ENCODE measurements around the gene MORF4L1. TPM values are rescaled to one million over a fixed set of nuclear protein-coding genes. Genes with fewer than 3 reads are reported as not detected.

The MORF4L1 gene
- polyA plus RNA-seq, 1 donor from 2014 or later = 1,505 TPM

DNA sequence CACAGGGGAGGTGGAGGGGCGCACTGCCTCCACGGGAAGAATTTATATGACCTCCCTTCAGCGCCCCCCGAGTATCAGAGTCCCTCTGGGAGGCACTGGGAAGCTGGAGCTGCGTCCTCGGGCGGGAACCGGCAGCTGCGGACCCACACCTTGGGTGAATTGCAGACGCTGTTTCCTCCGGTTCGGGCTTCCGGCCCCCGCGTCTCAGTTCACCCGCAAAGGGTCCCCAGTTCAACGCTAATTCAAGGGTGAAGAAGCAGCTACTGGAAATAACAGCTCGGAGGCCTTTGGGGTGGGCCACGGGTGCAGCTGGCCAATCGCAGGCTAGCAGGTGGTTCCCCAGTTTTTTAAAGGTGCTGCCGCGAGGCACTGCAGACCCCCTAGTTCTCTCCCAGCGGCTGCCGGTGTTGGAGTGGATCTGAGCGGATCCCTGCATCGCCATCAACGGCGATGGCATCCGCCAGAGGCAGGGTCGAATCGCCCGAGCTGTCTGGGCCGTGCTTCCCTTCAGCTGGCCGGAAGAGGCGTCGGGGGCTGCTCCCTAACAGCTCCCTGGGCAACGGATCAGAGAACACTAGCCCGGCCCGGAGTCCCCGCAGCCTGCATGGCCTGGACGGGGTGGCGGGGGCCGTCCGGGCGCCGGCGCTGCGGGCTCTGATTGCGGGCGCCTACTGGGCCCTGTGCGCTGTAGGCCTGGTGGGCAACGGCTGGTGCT, 42.0 kb upstream of the MORF4L1 start:
- Histone ChIP-seq H3K4me3 (ENCODE audit: low read length) (no peak overlapping the region), H3K9me2 (ENCODE audit: insufficient read depth, low read length) (no peaks in the 10 kb centered on the region), H4K20me1 (ENCODE audit: insufficient read depth) (no peaks in the 10 kb centered on the region), H2AFZ (ENCODE audit: low read depth, low read length) (no peak overlapping the region), H3K36me3 (ENCODE audit: insufficient read depth, low read length) (no peaks in the 10 kb centered on the region), H3K27me3 (ENCODE audit: insufficient read depth, low read depth, low read length) (no peaks in the 10 kb centered on the region), H3F3A (ENCODE audit: insufficient read depth, low read length, poor library complexity, severe bottlenecking) (no peaks in the 10 kb centered on the region), H3K9me3 (ENCODE audit: low read length) (no peaks in the 10 kb centered on the region), H3K79me2 (replicated peaks; ENCODE audit: insufficient read depth, low read length) (no peaks in the 10 kb centered on the region), H3K9ac (ENCODE audit: low read length) (no peak overlapping the region), H3K27ac (ENCODE audit: low read length) (no peak overlapping the region), H3K4me2 (ENCODE audit: low read length) (no peak overlapping the region)
- TF ChIP-seq EZH2 (IDR thresholded peaks at IDR 0.05; ENCODE audit: borderline replicate concordance, insufficient read depth, low read length, poor library complexity, severe bottlenecking) (no peak), SMC3 (conservative IDR thresholded peaks at IDR 0.05; ENCODE audit: poor library complexity) (no peak), RAD21 (conservative IDR thresholded peaks at IDR 0.05) (no peak), CTCF (IDR thresholded peaks at IDR 0.05; ENCODE audit: poor library complexity, severe bottlenecking) (no peak), EP300 (conservative IDR thresholded peaks at IDR 0.05; ENCODE audit: poor library complexity, severe bottlenecking) (no peak), TAF1 (IDR thresholded peaks at IDR 0.05; ENCODE audit: low read depth) (no peak), MXI1 (conservative IDR thresholded peaks at IDR 0.05; ENCODE audit: poor library complexity, severe bottlenecking) (no peak), POLR2AphosphoS5 (IDR thresholded peaks at IDR 0.05) (no peak)
- TF ChIP-seq, protein P1, sequence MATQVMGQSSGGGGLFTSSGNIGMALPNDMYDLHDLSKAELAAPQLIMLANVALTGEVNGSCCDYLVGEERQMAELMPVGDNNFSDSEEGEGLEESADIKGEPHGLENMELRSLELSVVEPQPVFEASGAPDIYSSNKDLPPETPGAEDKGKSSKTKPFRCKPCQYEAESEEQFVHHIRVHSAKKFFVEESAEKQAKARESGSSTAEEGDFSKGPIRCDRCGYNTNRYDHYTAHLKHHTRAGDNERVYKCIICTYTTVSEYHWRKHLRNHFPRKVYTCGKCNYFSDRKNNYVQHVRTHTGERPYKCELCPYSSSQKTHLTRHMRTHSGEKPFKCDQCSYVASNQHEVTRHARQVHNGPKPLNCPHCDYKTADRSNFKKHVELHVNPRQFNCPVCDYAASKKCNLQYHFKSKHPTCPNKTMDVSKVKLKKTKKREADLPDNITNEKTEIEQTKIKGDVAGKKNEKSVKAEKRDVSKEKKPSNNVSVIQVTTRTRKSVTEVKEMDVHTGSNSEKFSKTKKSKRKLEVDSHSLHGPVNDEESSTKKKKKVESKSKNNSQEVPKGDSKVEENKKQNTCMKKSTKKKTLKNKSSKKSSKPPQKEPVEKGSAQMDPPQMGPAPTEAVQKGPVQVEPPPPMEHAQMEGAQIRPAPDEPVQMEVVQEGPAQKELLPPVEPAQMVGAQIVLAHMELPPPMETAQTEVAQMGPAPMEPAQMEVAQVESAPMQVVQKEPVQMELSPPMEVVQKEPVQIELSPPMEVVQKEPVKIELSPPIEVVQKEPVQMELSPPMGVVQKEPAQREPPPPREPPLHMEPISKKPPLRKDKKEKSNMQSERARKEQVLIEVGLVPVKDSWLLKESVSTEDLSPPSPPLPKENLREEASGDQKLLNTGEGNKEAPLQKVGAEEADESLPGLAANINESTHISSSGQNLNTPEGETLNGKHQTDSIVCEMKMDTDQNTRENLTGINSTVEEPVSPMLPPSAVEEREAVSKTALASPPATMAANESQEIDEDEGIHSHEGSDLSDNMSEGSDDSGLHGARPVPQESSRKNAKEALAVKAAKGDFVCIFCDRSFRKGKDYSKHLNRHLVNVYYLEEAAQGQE (IDR thresholded peaks at IDR 0.05; ENCODE audit: borderline replicate concordance) = no peak

- Histone ChIP-seq H3K4me3 (ENCODE audit: low read length) (no peak overlapping the region), H3K36me3 (ENCODE audit: insufficient read depth, low read length) (no peaks in the 10 kb centered on the region), H3K4me2 (ENCODE audit: low read length) (no peak overlapping the region), H3K9me3 (ENCODE audit: low read length) (no peaks in the 10 kb centered on the region), H2AFZ (ENCODE audit: low read depth, low read length) (no peak overlapping the region), H3K9ac (ENCODE audit: low read length) (no peak overlapping the region), H3K27me3 (ENCODE audit: insufficient read depth, low read depth, low read length) (no peaks in the 10 kb centered on the region), H4K20me1 (ENCODE audit: insufficient read depth) (no peaks in the 10 kb centered on the region), H3F3A (ENCODE audit: insufficient read depth, low read length, poor library complexity, severe bottlenecking) (no peaks in the 10 kb centered on the region), H3K27ac (ENCODE audit: low read length) (no peak overlapping the region), H3K9me2 (ENCODE audit: insufficient read depth, low read length) (no peaks in the 10 kb centered on the region), H3K79me2 (replicated peaks; ENCODE audit: insufficient read depth, low read length) (no peaks in the 10 kb centered on the region)
- no peak for TF ChIP-seq POLR2AphosphoS5 (IDR thresholded peaks at IDR 0.05)
- TF ChIP-seq RAD21 (conservative IDR thresholded peaks at IDR 0.05) = no peak
- TF ChIP-seq CTCF (IDR thresholded peaks at IDR 0.05; ENCODE audit: poor library complexity, severe bottlenecking) = no peak
- TF ChIP-seq, protein P1 (IDR thresholded peaks at IDR 0.05; ENCODE audit: borderline replicate concordance) = no peak
- TF ChIP-seq TAF1 (IDR thresholded peaks at IDR 0.05; ENCODE audit: low read depth) = no peak
- TF ChIP-seq EZH2 (IDR thresholded peaks at IDR 0.05; ENCODE audit: borderline replicate concordance, insufficient read depth, low read length, poor library complexity, severe bottlenecking) = no peak
- TF ChIP-seq EP300 (conservative IDR thresholded peaks at IDR 0.05; ENCODE audit: poor library complexity, severe bottlenecking) = no peak
- TF ChIP-seq SMC3 (conservative IDR thresholded peaks at IDR 0.05; ENCODE audit: poor library complexity) = no peak
- TF ChIP-seq MXI1 (conservative IDR thresholded peaks at IDR 0.05; ENCODE audit: poor library complexity, severe bottlenecking) = no peak
Observed at GRCh38 chr15:78831229-78832207, 41.2 kb upstream of the MORF4L1 start.
